ENCODE results near the gene PCSK1. TPM values are rescaled to one million over a fixed set of nuclear protein-coding genes. Genes with fewer than 3 reads are reported as not detected.

The PCSK1 gene
- polyA plus RNA-seq, 2 donors, result 0.04 to 0.05 TPM

DNA sequence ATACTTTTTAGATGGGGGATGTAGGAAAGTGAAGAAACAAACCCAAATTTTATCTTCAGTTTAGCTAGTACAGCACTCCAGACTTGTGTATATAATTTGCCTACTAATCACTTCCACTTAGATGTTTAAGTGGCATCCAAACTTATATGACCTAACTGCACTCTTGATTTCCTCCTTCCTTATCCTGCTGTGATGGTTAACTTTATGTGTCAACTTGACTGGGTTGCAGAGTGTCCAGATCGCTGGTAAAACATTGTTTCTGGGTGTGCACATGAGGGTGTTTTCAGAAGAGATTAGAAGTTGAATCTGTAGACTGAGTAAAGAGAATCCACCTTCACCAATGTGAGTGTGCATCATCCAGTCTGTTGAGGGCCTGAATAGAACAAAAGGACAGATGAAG lies 79.8 kb downstream of the PCSK1 start:
- H3K9me3 ChIP-seq (ENCODE audit: control insufficient read depth in 2 of 2, insufficient read depth in 1 of 2, low read depth in 1 of 2, low read length in 1 of 2), result no peaks in the 10 kb centered on the region
- no peak overlapping the region for H3K4me3 ChIP-seq (ENCODE audit: low read depth in 1 of 2, low read length in 2 of 2)
- no peaks in the 10 kb centered on the region for H3K4me1 ChIP-seq (ENCODE audit: control insufficient read depth in 2 of 2, insufficient read depth in 2 of 2, low read length in 1 of 2)
- H3K27ac ChIP-seq (ENCODE audit: low read depth in 2 of 2, low read length in 1 of 2), result no peak overlapping the region
- 73 to 76% methylated on average over 1 of the region's 1 CpG for WGBS, 2 donors
- H3K27me3 ChIP-seq (ENCODE audit: control insufficient read depth in 1 of 2, insufficient read depth in 2 of 2, low read length in 2 of 2), result no peaks in the 10 kb centered on the region
- no peaks in the 10 kb centered on the region for H3K36me3 ChIP-seq (ENCODE audit: control insufficient read depth in 2 of 2, insufficient read depth in 2 of 2, low read length in 1 of 2)

DNA sequence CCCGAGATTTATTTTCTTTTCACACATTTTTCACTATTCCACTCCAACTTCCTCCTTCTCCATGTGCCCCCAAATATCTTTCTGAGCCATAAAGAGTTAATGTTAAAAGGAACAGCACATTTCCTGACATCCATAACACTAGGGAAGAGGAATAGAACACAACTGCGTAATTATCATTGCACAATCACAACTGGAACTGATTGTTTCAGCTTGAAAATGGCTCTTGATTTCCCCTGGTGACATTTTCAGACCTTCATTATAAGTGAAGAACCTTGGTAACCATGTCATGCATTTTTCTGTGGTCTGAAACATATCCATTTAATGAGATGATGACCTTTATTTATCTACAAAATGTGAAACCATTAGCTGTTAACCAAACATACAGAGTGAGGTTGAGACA lies 82.4 kb downstream of the PCSK1 start:
- H3K4me3 ChIP-seq (ENCODE audit: low read depth in 1 of 2, low read length in 2 of 2), result no peak overlapping the region

DNA sequence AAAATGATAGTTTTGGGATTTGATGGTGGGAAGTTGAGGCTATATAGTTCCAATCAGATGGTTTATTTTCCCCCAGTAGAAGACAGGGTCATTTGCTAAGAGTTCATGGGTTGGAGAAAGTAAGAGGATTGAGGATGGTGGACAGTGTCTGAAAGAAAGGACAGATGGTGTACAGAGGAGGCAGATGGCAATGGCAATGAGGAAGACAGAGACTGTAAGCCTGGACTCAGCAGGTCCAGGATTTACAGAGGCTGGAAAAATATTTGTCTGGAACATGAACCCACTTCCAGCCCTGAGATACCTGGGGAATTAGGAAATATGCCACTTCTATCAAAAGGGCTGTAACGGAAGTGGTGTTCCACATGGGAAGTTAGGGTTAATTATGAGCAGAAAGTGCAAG lies 84.5 kb downstream of the PCSK1 start:
- no peak overlapping the region for H3K27ac ChIP-seq (ENCODE audit: low read depth in 2 of 2, low read length in 1 of 2)
- H3K27me3 ChIP-seq (ENCODE audit: control insufficient read depth in 1 of 2, insufficient read depth in 2 of 2, low read length in 2 of 2), result no peaks in the 10 kb centered on the region
- no peak overlapping the region for H3K4me3 ChIP-seq (ENCODE audit: low read depth in 1 of 2, low read length in 2 of 2)
- H3K36me3 ChIP-seq (ENCODE audit: control insufficient read depth in 2 of 2, insufficient read depth in 2 of 2, low read length in 1 of 2), result no peaks in the 10 kb centered on the region
- WGBS, 2 donors, result 86 to 89% methylated on average over 1 of the region's 1 CpG
- H3K4me1 ChIP-seq (ENCODE audit: control insufficient read depth in 2 of 2, insufficient read depth in 2 of 2, low read length in 1 of 2), result no peaks in the 10 kb centered on the region
- H3K9me3 ChIP-seq (ENCODE audit: control insufficient read depth in 2 of 2, insufficient read depth in 1 of 2, low read depth in 1 of 2, low read length in 1 of 2), result no peaks in the 10 kb centered on the region

More for the DNA sequence above, 82.4 kb downstream of the PCSK1 start:
- H3K9me3 ChIP-seq (ENCODE audit: control insufficient read depth in 2 of 2, insufficient read depth in 1 of 2, low read depth in 1 of 2, low read length in 1 of 2), result no peaks in the 10 kb centered on the region
- 63 to 75% methylated on average over 2 of the region's 2 CpGs for WGBS, 2 donors
- no peaks in the 10 kb centered on the region for H3K36me3 ChIP-seq (ENCODE audit: control insufficient read depth in 2 of 2, insufficient read depth in 2 of 2, low read length in 1 of 2)
- no peak overlapping the region for H3K27ac ChIP-seq (ENCODE audit: low read depth in 2 of 2, low read length in 1 of 2)
- no peaks in the 10 kb centered on the region for H3K4me1 ChIP-seq (ENCODE audit: control insufficient read depth in 2 of 2, insufficient read depth in 2 of 2, low read length in 1 of 2)
- H3K27me3 ChIP-seq (ENCODE audit: control insufficient read depth in 1 of 2, insufficient read depth in 2 of 2, low read length in 2 of 2), result no peaks in the 10 kb centered on the region

DNA sequence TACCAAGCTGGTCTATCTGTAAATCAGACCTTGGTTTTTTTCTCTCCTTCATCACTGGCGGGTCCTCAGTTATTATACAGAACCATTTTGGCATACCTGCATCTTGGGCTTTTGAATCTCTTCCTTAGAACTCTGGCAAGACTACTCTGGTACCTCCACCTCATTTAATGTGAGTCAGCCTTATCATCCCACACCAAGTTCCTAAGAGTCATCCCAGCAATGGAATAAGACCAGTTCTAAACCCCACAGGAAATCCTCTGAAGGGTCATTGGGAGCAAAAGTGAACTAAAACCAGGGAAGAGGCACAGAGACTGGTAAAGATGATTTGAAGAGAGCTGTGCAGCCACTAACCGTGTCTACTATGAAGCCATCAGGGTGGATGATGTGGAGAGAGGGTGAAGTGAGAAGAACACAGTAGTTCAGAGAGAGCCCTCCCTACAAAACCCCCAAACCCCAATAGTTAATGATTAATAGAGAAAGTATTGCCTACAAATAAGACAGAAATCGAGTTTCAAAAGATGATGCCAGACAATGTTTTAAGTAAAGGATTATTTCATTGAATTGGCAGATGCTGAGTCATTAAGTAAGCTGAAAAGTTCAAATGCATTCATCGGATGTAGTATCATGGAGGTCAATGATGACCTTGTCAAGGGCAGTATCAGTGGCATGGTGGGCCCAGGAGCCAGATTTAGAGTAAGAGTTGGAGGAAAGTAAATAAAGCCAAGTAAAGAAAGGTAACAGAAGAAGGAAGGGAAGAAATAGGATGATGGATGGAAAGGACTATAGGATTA lies 85.4 kb downstream of the PCSK1 start:
- no peaks in the 10 kb centered on the region for H3K9me3 ChIP-seq (ENCODE audit: control insufficient read depth in 2 of 2, insufficient read depth in 1 of 2, low read depth in 1 of 2, low read length in 1 of 2)
- H3K27me3 ChIP-seq (ENCODE audit: control insufficient read depth in 1 of 2, insufficient read depth in 2 of 2, low read length in 2 of 2), result no peaks in the 10 kb centered on the region
- H3K4me3 ChIP-seq (ENCODE audit: low read depth in 1 of 2, low read length in 2 of 2), result no peak overlapping the region
- no peaks in the 10 kb centered on the region for H3K36me3 ChIP-seq (ENCODE audit: control insufficient read depth in 2 of 2, insufficient read depth in 2 of 2, low read length in 1 of 2)
- H3K4me1 ChIP-seq (ENCODE audit: control insufficient read depth in 2 of 2, insufficient read depth in 2 of 2, low read length in 1 of 2), result no peaks in the 10 kb centered on the region
- no peak overlapping the region for H3K27ac ChIP-seq (ENCODE audit: low read depth in 2 of 2, low read length in 1 of 2)
- 68 to 76% methylated on average over 4 of the region's 4 CpGs for WGBS, 2 donors

DNA sequence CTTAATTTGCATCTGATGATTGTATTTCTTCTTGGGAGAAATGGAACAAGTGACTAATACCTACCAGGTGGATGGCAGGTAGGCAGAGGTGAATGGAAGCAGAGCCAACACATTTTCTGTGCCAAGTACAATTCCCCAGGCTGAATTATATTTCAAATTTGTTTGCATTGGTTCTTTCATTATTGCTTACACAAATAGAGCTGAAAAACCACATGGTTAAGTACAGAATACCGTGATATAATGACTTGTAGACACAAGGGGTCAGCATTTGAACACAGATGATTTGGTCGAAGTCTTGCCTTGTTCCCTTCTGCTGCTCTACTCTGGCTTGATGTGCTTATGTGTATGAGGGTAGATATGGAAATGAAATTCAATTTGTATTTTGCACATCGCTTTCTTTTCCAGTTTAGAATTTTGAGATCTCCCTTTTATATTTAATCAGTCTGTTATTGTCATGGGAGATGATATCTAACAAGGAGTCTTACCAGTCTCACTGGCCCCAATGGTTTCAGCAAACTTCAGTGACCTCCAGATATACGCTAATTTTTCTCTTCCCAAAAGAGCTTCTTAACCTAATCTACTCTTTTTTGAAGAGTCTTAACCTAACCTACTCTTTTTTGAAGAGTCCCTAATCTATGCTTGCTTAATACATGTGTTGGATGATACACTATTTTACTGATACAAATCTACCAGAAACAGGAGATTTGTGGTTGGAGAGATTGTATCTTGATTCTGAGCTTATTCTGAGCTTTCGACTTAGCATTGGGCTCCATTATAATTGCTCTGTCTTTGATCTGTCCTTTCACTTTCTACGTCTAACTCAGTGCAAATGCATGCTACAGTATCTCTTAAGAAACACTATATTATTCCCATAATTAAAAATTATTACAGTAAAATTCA lies 88.1 kb downstream of the PCSK1 start:
- no peaks in the 10 kb centered on the region for H3K4me1 ChIP-seq (ENCODE audit: control insufficient read depth in 2 of 2, insufficient read depth in 2 of 2, low read length in 1 of 2)
- H3K36me3 ChIP-seq (ENCODE audit: control insufficient read depth in 2 of 2, insufficient read depth in 2 of 2, low read length in 1 of 2), result no peaks in the 10 kb centered on the region
- H3K27ac ChIP-seq (ENCODE audit: low read depth in 2 of 2, low read length in 1 of 2), result no peak overlapping the region
- 41 to 42% methylated on average over 6 of the region's 6 CpGs for WGBS, 2 donors
- H3K27me3 ChIP-seq (ENCODE audit: control insufficient read depth in 1 of 2, insufficient read depth in 2 of 2, low read length in 2 of 2), result no peaks in the 10 kb centered on the region
- H3K9me3 ChIP-seq (ENCODE audit: control insufficient read depth in 2 of 2, insufficient read depth in 1 of 2, low read depth in 1 of 2, low read length in 1 of 2), result no peaks in the 10 kb centered on the region
- H3K4me3 ChIP-seq (ENCODE audit: low read depth in 1 of 2, low read length in 2 of 2), result no peak overlapping the region

DNA sequence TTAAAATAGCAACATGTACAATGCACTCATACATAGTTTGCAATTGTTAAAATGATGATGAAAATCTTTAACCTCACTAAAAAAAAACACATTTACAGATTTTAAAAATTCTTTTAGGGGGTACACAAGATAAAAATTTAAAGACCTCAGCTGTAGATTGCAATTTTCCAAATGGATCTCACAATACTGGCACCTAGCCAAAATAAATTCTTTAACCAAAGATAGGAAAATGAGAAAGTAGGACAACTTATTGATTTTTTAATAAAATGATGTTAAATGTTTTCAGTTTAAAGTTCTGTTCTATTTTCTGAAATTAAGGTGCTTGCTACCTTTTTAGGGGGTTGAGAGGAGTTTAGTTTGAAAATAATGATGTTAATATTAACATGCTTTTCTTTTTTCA lies 90.0 kb downstream of the PCSK1 start:
- no peaks in the 10 kb centered on the region for H3K4me1 ChIP-seq (ENCODE audit: control insufficient read depth in 2 of 2, insufficient read depth in 2 of 2, low read length in 1 of 2)
- no peaks in the 10 kb centered on the region for H3K9me3 ChIP-seq (ENCODE audit: control insufficient read depth in 2 of 2, insufficient read depth in 1 of 2, low read depth in 1 of 2, low read length in 1 of 2)
- H3K27me3 ChIP-seq (ENCODE audit: control insufficient read depth in 1 of 2, insufficient read depth in 2 of 2, low read length in 2 of 2), result no peaks in the 10 kb centered on the region
- no peak overlapping the region for H3K4me3 ChIP-seq (ENCODE audit: low read depth in 1 of 2, low read length in 2 of 2)
- no peak overlapping the region for H3K27ac ChIP-seq (ENCODE audit: low read depth in 2 of 2, low read length in 1 of 2)
- no peaks in the 10 kb centered on the region for H3K36me3 ChIP-seq (ENCODE audit: control insufficient read depth in 2 of 2, insufficient read depth in 2 of 2, low read length in 1 of 2)

DNA sequence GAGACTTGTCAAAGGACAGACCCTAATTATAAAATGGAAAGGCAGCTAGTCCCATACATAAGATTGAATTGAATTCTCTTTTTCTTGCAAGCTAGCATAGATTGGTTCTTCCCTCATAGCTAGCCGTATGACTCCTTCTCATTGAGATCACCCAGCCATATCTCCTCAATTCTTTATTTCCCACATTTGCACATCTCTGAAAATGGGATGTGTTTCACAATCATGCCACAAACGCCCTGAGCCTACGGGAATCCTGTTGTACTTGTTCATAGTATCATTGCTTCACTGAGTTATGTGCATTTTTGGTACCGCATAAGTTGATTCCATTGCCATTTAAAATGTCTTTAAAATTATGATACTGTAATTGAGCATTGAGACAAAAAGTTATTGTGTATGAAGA lies 90.5 kb downstream of the PCSK1 start:
- no peaks in the 10 kb centered on the region for H3K4me1 ChIP-seq (ENCODE audit: control insufficient read depth in 2 of 2, insufficient read depth in 2 of 2, low read length in 1 of 2)
- H3K36me3 ChIP-seq (ENCODE audit: control insufficient read depth in 2 of 2, insufficient read depth in 2 of 2, low read length in 1 of 2), result no peaks in the 10 kb centered on the region
- no peaks in the 10 kb centered on the region for H3K27me3 ChIP-seq (ENCODE audit: control insufficient read depth in 1 of 2, insufficient read depth in 2 of 2, low read length in 2 of 2)
- 85 to 86% methylated on average over 4 of the region's 4 CpGs for WGBS, 2 donors
- no peak overlapping the region for H3K27ac ChIP-seq (ENCODE audit: low read depth in 2 of 2, low read length in 1 of 2)
- H3K9me3 ChIP-seq (ENCODE audit: control insufficient read depth in 2 of 2, insufficient read depth in 1 of 2, low read depth in 1 of 2, low read length in 1 of 2), result no peaks in the 10 kb centered on the region
- no peak overlapping the region for H3K4me3 ChIP-seq (ENCODE audit: low read depth in 1 of 2, low read length in 2 of 2)

Other genes with a start within 250 kb of the PCSK1 start
- gene CAST, start 229.1 kb upstream of the PCSK1 start, polyA plus RNA-seq, result 100 to 1,000 TPM; 205 to 245 TPM

Measured in esophagus (tissue), 2 donors.